ENCODE results near the gene MATN1. TPM values are rescaled to one million over a fixed set of nuclear protein-coding genes. Genes with fewer than 3 reads are reported as not detected.

Gene MATN1
- polyA plus RNA-seq, 1 donor (not counting 4 experiments of a cell fraction or from before 2014, with no cell fraction given): 0.05 TPM

- no peaks in the 10 kb centered on the region for H3K9me1 ChIP-seq (ENCODE audit: control insufficient read depth, extremely low read depth, insufficient read depth, low read length)
- dilution Hi-C loops (cut with MboI; ENCODE audit: extremely low pct_ligation_motif_present, low sequenced_read_pairs): no loop called here
- no peak overlapping the region for H3K9ac ChIP-seq (ENCODE audit: control insufficient read depth, extremely low read depth, insufficient read depth, low read length)
- no peaks in the 10 kb centered on the region for H4K20me1 ChIP-seq (ENCODE audit: control insufficient read depth, extremely low read depth, insufficient read depth, low read length)
- TF ChIP-seq CTCF (optimal IDR thresholded peaks at IDR 0.05 in 1 of 3, IDR thresholded peaks at IDR 0.05 in 1 of 3, conservative IDR thresholded peaks at IDR 0.05 in 1 of 3; ENCODE audit: extremely low read depth in 1 of 3, insufficient read depth in 2 of 3, low read length in 3 of 3): no peak
- TF ChIP-seq EZH2 (IDR thresholded peaks at IDR 0.05; ENCODE audit: low read length): no peak
- H3K27me3 ChIP-seq (ENCODE audit: control insufficient read depth, extremely low read depth, insufficient read depth, low read length): no peaks in the 10 kb centered on the region
- H3K9me3 ChIP-seq (ENCODE audit: control insufficient read depth, low read depth, low read length): peaks cover 3% of the 10 kb centered on the region
- no peak overlapping the region for H3K27ac ChIP-seq (ENCODE audit: control insufficient read depth, insufficient read depth, low read length)
- DNase-seq (ENCODE audit: low read depth, low spot score): no peak
- H2AFZ ChIP-seq (ENCODE audit: control insufficient read depth, low read length): no peak overlapping the region
- H3K4me2 ChIP-seq (ENCODE audit: control insufficient read depth, extremely low read depth, insufficient read depth, low read depth, low read length): no peak overlapping the region
- no peaks in the 10 kb centered on the region for H3K36me3 ChIP-seq (ENCODE audit: control insufficient read depth in 2 of 2, extremely low read depth in 1 of 2, insufficient read depth in 2 of 2, low read length in 2 of 2)
- H3K4me1 ChIP-seq (ENCODE audit: control insufficient read depth, extremely low read depth, insufficient read depth, low read length): peaks cover 20% of the 10 kb centered on the region
- no peak overlapping the region for H3K4me3 ChIP-seq (ENCODE audit: control insufficient read depth in 2 of 3, extremely low read depth in 1 of 3, insufficient read depth in 2 of 3, low read depth in 1 of 3, low read length in 3 of 3)
- FAIRE-seq: no peak
- no peaks in the 10 kb centered on the region for H3K79me2 ChIP-seq (ENCODE audit: control insufficient read depth, insufficient read depth, low read length)
These were observed 15.6 kb upstream of the MATN1 start for GRCh38 chr1:30738715-30739559.

GRCh38 chr1:30738040-30738714, 14.8 kb upstream of the MATN1 start:
- Histone ChIP-seq H3K27me3 (ENCODE audit: control insufficient read depth, extremely low read depth, insufficient read depth, low read length) (no peaks in the 10 kb centered on the region), H3K9me1 (ENCODE audit: control insufficient read depth, extremely low read depth, insufficient read depth, low read length) (no peaks in the 10 kb centered on the region), H3K79me2 (ENCODE audit: control insufficient read depth, insufficient read depth, low read length) (no peaks in the 10 kb centered on the region), H3K36me3 (ENCODE audit: control insufficient read depth in 2 of 2, extremely low read depth in 1 of 2, insufficient read depth in 2 of 2, low read length in 2 of 2) (no peaks in the 10 kb centered on the region), H3K4me2 (ENCODE audit: control insufficient read depth, extremely low read depth, insufficient read depth, low read depth, low read length) (no peak overlapping the region), H3K27ac (ENCODE audit: control insufficient read depth, insufficient read depth, low read length) (no peak overlapping the region), H3K4me3 (ENCODE audit: control insufficient read depth in 2 of 3, extremely low read depth in 1 of 3, insufficient read depth in 2 of 3, low read depth in 1 of 3, low read length in 3 of 3) (no peak overlapping the region), H3K9ac (ENCODE audit: control insufficient read depth, extremely low read depth, insufficient read depth, low read length) (no peak overlapping the region), H3K9me3 (ENCODE audit: control insufficient read depth, low read depth, low read length) (peaks cover 3% of the 10 kb centered on the region), H3K4me1 (ENCODE audit: control insufficient read depth, extremely low read depth, insufficient read depth, low read length) (peaks cover 12% of the 10 kb centered on the region), H2AFZ (ENCODE audit: control insufficient read depth, low read length) (no peak overlapping the region), H4K20me1 (ENCODE audit: control insufficient read depth, extremely low read depth, insufficient read depth, low read length) (no peaks in the 10 kb centered on the region)
- DNase-seq (ENCODE audit: low read depth, low spot score) (no peak), FAIRE-seq (no peak)
- dilution Hi-C loops (cut with MboI; ENCODE audit: extremely low pct_ligation_motif_present, low sequenced_read_pairs): no loop called here
- TF ChIP-seq CTCF (optimal IDR thresholded peaks at IDR 0.05 in 1 of 3, IDR thresholded peaks at IDR 0.05 in 1 of 3, conservative IDR thresholded peaks at IDR 0.05 in 1 of 3; ENCODE audit: extremely low read depth in 1 of 3, insufficient read depth in 2 of 3, low read length in 3 of 3) (no peak), EZH2 (IDR thresholded peaks at IDR 0.05; ENCODE audit: low read length) (no peak)

Data from keratinocyte (primary cell).